Left ventricle myocardium inferior (tissue), 1 donor: ENCODE results near the gene FBXW4. TPM values are rescaled to one million over a fixed set of nuclear protein-coding genes. Genes with fewer than 3 reads are reported as not detected.

Experiments used
- DNase-seq: peaks from one replicate; pipeline ENCODE4 v3.0.0-alpha.2; 2020
- H3K27ac ChIP-seq: fragments of 200-600 bp; replicated peaks from 2 replicates; pipeline ENCODE4 v1.8.0; 2021
- H3K27me3 ChIP-seq: fragments of 200-600 bp; 2 replicates; pipeline ENCODE4 v1.8.0; 2021; ENCODE audit warnings: low read depth
- H3K36me3 ChIP-seq: fragments of 200-600 bp; 2 replicates; pipeline ENCODE4 v1.8.0; 2021
- H3K4me1 ChIP-seq: fragments of 200-600 bp; 2 replicates; pipeline ENCODE4 v1.8.0; 2021
- H3K4me3 ChIP-seq: fragments of 200-600 bp; 2 replicates; pipeline ENCODE4 v1.8.0; 2021; ENCODE audit warnings: mild to moderate bottlenecking, moderate library complexity
- H3K9me3 ChIP-seq: fragments of 200-600 bp; replicated peaks from 2 replicates; pipeline ENCODE4 v1.8.0; 2021
- CTCF ChIP-seq: fragments of 200-600 bp; IDR thresholded peaks from 2 replicates; pipeline ENCODE4 v1.8.0; 2021; ENCODE audit warnings: antibody characterized with exemption, mild to moderate bottlenecking, borderline replicate concordance
- intact Hi-C: fragments of 100-400 bp; cut with micrococcal nuclease; formaldehyde crosslinking; loops from one replicate; pipeline ENCODE4 v1.11.0; 2022
- total RNA-seq: library from RNA; stranded (reverse); fragmentation: NEBNext Ultra II Directional; extraction: Animal tissue kit (Norgen Biotek cat#: 25700); gene quantifications from one replicate; pipeline ENCODE4 v1.2.1, GENCODE V29; 2021
- donor health status: DM: no; HTN: yes; CAD: no; lungs with severe emphysema.

FBXW4 gene
- total RNA-seq, 1 donor from 2014 or later, result 99.1 TPM

DNA sequence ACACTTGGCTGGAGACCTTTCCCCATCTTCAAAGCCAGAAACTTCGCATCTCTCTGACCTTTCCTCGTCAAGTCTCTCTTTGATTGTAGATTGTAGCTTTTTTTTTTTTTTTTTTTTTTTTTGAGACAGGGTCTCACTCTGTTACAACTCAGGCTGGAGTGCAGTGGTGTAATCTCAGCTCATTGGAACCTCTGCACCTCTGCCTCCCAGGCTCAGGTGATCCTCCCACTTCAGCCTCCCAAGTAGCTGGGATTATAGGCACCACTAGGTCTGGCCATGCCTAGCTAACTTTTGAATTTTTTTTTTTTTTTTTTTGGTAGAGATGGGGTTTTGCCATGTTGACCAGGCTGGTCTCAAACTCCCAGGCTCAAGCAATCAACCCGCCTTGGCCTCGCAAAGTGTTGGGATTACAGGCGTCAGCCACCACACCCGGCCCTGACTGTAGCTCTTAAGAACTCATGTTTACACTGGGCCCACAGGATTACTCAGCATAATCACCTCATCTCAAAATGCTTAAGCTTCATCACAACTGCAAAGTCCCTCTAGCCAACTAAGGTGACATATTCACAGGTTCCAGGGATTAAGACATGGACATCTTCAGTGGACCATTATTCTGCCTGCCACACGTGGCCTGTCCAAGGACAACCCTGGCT, 118.6 kb downstream of the FBXW4 start:
- no peak for DNase-seq
- intact Hi-C loops, result no loop called here
- H3K36me3 ChIP-seq, result peaks cover 44% of the 10 kb centered on the region

DNA sequence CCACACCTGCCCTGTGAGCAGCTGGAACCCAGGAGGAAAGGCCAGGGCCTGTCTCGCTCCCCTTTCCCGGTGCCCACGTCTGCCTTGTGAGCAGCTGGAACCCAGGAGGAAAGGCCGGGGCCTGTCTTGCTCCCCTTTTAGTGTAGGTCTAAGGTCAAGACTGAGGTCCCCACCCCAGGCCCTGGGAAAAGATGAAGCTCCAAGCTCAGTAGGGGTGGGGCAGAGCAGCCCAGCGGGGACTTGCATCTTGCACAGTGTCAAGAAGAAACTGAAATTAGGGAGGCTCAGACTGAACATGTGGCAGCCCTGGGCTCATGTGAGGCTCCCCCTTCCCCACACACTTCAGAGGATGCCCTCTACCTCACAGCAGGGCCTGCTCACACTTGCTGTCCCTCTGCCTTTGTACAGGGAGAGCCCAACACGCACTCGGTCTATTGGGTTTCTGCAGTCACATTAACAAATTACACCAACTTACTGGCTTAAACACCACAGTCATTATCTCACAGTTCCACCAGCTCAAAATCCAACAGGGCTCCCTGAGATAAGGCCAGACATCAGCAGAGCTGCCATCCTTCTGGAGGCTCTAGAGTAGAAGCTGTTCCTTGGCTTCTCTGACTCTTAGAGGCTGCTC, 119.3 kb downstream of the FBXW4 start:
- no peak overlapping the region for H3K27ac ChIP-seq
- TF ChIP-seq CTCF, result no peak
- peaks cover 37% of the 10 kb centered on the region for H3K36me3 ChIP-seq
- peaks cover 4% of the 10 kb centered on the region for H3K4me1 ChIP-seq
- H3K27me3 ChIP-seq, result no peaks in the 10 kb centered on the region
- H3K4me3 ChIP-seq, result no peak overlapping the region
- DNase-seq, result no peak
- intact Hi-C loops, result no loop called here
- peaks cover 17% of the 10 kb centered on the region for H3K9me3 ChIP-seq

More for the DNA sequence above, 118.6 kb downstream of the FBXW4 start:
- no peaks in the 10 kb centered on the region for H3K27me3 ChIP-seq
- no peaks in the 10 kb centered on the region for H3K4me1 ChIP-seq
- H3K4me3 ChIP-seq, result no peak overlapping the region
- H3K9me3 ChIP-seq, result peaks cover 17% of the 10 kb centered on the region
- TF ChIP-seq CTCF, result no peak
- H3K27ac ChIP-seq, result no peak overlapping the region

- H3K4me1 ChIP-seq, result peaks cover 9% of the 10 kb centered on the region
- peaks cover 31% of the 10 kb centered on the region for H3K36me3 ChIP-seq
- DNase-seq, result no peak
- no peak overlapping the region for H3K4me3 ChIP-seq
- TF ChIP-seq CTCF, result no peak
- intact Hi-C loops, result no loop called here
- H3K27ac ChIP-seq, result no peak overlapping the region
- peaks cover under 1% of the 10 kb centered on the region for H3K27me3 ChIP-seq
- peaks cover 17% of the 10 kb centered on the region for H3K9me3 ChIP-seq
Observed at GRCh38 chr10:101575091-101575490, 119.9 kb downstream of the FBXW4 start.

DNA sequence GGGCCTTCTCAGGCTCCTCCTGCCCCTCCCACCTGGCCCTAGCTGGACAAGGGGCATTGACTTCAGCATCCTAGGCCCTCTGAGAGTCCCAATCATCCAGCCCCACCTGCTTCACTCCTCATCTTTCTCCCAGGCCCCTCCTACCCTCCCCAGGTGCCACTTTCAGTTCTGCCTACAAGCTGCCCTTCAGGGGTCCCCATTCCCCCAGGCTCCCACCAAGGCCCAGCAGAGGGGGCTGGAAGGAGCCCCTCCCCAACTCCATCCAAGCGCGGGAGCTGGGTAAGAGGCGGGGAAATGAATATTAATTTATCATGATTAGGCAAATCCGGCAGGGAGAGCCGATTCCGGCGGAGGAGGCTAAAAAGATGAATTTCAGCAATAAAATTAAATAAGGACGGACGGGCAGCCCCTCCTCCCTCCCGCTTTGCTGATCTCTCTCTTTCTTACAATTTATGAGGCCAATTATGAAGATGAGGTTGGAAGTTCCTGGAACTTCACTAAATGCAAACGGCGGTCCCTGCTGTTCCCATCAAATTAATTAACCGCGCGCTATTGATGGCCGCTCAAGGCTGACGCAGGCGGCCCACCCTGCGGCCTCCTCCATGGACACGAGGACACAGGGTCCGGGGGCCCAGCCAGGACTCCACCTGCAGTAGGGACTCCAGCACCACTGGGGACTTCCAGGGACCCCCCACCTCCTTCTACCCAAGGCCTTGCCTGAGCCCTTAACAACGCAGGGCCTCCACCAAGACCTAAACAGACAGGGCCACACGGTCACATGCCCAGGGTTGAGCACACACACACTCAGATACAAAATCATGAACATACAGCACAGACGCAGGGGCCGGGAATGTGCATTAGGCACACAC, 120.9 kb downstream of the FBXW4 start:
- DNase-seq, result no peak
- H3K4me3 ChIP-seq, result no peak overlapping the region
- H3K36me3 ChIP-seq, result peaks cover 21% of the 10 kb centered on the region
- intact Hi-C loops, result no loop called here
- no peak for TF ChIP-seq CTCF
- no peak overlapping the region for H3K27ac ChIP-seq
- peaks cover 17% of the 10 kb centered on the region for H3K9me3 ChIP-seq
- H3K27me3 ChIP-seq, result peaks cover 10% of the 10 kb centered on the region
- H3K4me1 ChIP-seq, result peaks cover 17% of the 10 kb centered on the region

DNA sequence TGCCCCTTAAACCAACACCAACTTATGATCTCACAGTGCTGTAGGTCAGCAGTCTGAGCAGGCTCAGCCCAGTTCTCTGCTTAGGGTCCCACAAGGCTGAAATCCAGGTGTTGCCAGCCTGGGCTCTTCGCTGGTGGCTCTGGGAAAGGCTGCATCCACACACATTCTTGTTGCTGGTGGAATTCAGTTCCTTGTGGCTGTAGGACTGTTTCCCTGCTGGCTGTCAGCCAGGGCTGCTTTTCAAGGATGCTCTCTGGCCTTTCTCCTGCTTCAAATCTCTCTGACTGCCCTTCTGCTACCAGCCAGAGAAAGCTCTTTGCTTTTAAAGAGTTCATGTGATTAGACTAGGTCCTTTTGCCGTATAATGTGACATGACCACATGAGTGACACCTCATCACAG, 122.2 kb downstream of the FBXW4 start:
- no peak overlapping the region for H3K4me3 ChIP-seq
- H3K9me3 ChIP-seq, result peaks cover 17% of the 10 kb centered on the region
- intact Hi-C loops, result no loop called here
- TF ChIP-seq CTCF, result no peak
- peaks cover 17% of the 10 kb centered on the region for H3K4me1 ChIP-seq
- H3K27ac ChIP-seq, result no peak overlapping the region
- peaks cover 9% of the 10 kb centered on the region for H3K36me3 ChIP-seq
- H3K27me3 ChIP-seq, result peaks cover 24% of the 10 kb centered on the region
- DNase-seq, result no peak
